ENCODE measurements around the gene LMO1. TPM values are rescaled to one million over a fixed set of nuclear protein-coding genes. Genes with fewer than 3 reads are reported as not detected.

LMO1 gene
- total RNA-seq, 4 donors from 2014 or later = not detected

DNA sequence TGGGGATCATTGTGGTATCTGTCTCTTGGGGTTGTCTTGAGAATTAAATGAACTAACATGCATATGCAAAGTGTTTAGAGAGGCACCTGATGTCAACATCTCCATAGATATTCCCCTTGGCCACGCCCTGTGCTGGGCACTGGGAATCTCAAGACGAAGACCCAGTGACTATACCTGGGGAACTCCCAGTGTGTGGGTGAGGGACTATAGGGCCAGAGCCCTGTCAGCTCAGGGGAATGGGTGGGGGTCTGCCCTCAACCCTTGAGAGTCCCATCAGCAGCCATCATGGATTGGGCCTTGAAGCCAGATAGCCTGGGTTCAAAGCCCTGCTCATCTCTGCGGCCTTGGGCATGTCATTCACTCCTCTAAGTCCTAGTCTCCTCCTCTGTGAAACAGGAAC lies 21.6 kb upstream of the LMO1 start:
- no peak overlapping the region for H3K27ac ChIP-seq
- no peaks in the 10 kb centered on the region for H3K27me3 ChIP-seq
- no peaks in the 10 kb centered on the region for H3K36me3 ChIP-seq
- no peak overlapping the region for H3K4me3 ChIP-seq
- intact Hi-C loops (cut with DNase I; ENCODE audit: low total_unique reads) = no loop called here
- no peak for TF ChIP-seq POLR2A (IDR thresholded peaks at IDR 0.05)
- no peak for TF ChIP-seq CTCF (IDR thresholded peaks at IDR 0.05)
- H3K4me1 ChIP-seq = no peaks in the 10 kb centered on the region
- H3K9me3 ChIP-seq = no peaks in the 10 kb centered on the region
- no peak for DNase-seq

DNA sequence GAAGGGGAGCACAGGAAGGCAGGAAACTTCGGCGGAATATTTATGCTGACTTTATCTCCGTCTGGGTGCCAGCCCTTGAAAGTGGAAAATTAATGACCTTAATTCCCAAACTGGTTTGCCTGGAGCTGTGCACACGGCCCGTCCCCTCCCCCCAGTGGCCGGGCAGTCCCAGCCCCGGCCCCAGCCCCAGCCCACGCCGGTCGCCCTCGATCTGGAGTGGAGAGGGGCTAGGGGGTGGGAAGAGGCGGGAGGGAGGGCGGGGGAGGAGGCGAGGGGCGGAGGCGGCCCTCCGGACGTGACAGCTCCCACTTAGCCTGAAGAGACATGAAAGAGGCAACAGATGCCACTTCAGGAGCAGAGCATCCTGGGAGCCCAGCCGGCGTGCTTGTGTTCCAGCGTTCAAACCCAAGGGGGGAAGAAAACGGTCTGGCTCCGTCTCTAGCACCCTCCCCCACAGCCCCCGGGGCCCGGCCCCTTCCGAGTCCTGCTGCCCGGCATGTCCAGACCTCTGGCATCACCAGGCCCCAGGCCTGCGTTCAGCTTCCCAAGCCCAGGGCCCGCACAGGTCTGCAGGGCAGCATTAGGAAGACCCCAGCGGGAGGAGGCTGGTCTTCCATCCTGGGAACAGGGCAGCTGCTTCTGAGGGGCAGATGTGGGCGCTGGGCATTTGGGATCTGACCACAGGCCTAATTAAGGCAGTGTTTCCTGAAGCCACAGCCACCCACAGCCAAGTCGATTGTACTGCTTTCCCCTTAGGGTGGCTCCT lies 20.0 kb upstream of the LMO1 start:
- peak overlapping the region; percentile 7 to 22 for H3K4me3 ChIP-seq
- no peak for DNase-seq
- H3K27ac ChIP-seq = no peak overlapping the region

DNA sequence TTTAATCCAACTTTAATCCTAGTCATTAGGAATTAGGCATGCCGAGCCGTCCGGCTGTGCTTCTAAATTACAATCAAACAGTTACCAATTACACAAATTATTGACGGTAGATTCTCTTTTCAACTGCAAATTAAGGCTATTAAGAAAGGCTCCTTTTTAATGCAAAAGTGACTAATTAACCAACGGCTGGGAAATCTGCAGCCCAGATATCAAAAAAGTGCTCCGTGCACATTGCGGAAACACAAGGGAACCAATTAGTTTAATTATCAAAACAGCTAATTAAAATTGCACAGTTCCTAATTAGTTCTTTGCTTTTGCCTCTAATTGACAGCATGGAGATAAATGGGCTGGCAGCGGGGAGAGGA lies 19.4 kb upstream of the LMO1 start:
- TF ChIP-seq CTCF (IDR thresholded peaks at IDR 0.05) = no peak
- no peak for TF ChIP-seq POLR2A (IDR thresholded peaks at IDR 0.05)
- no peaks in the 10 kb centered on the region for H3K4me1 ChIP-seq
- DNase-seq = no peak
- intact Hi-C loops (cut with DNase I; ENCODE audit: low total_unique reads) = no loop called here
- H3K4me3 ChIP-seq = peak overlapping the region; percentile 7 to 22
- H3K36me3 ChIP-seq = no peaks in the 10 kb centered on the region
- no peaks in the 10 kb centered on the region for H3K9me3 ChIP-seq
- H3K27me3 ChIP-seq = no peaks in the 10 kb centered on the region
- no peak overlapping the region for H3K27ac ChIP-seq

More for the DNA sequence above, 20.0 kb upstream of the LMO1 start:
- no peaks in the 10 kb centered on the region for H3K4me1 ChIP-seq
- TF ChIP-seq POLR2A (IDR thresholded peaks at IDR 0.05) (no peak), CTCF (IDR thresholded peaks at IDR 0.05) (no peak)
- no peaks in the 10 kb centered on the region for H3K36me3 ChIP-seq
- intact Hi-C loops (cut with DNase I; ENCODE audit: low total_unique reads) = no loop called here
- H3K9me3 ChIP-seq = no peaks in the 10 kb centered on the region
- H3K27me3 ChIP-seq = no peaks in the 10 kb centered on the region

GRCh38 chr11:8282631-8283030 lies 19.0 kb upstream of the LMO1 start:
- intact Hi-C loops (cut with DNase I; ENCODE audit: low total_unique reads) = no loop called here

More at GRCh38 chr11:8282631-8283030, 19.0 kb upstream of the LMO1 start:
- DNase-seq = no peak
- H3K36me3 ChIP-seq = no peaks in the 10 kb centered on the region
- H3K27me3 ChIP-seq = no peaks in the 10 kb centered on the region
- TF ChIP-seq CTCF (IDR thresholded peaks at IDR 0.05) = no peak
- TF ChIP-seq POLR2A (IDR thresholded peaks at IDR 0.05) = no peak
- no peaks in the 10 kb centered on the region for H3K9me3 ChIP-seq
- no peak overlapping the region for H3K27ac ChIP-seq
- H3K4me1 ChIP-seq = no peaks in the 10 kb centered on the region
- no peak overlapping the region for H3K4me3 ChIP-seq
